Body of pancreas (tissue), 4 donors: ENCODE measurements around the gene PRAMEF1.

Experiments
- POLR2A ChIP-seq, 3 donors: fragments of 450-650 bp; IDR thresholded peaks; one replicate each; pipeline ENCODE4 v1.6.1; 2016; ENCODE audit warnings: antibody characterized with exemption in 3 of 3, mild to moderate bottlenecking in 2 of 3
- TF ChIP-seq, protein P1 (sequence below), 7 experiments: fragments of 450-650 bp in 4 of 7; fragments of 200-600 bp in 3 of 7; sonication (generic) in 3 of 7; IDR thresholded peaks; one replicate each; pipeline ENCODE4 v1.5.1; 2016 to 2019; ENCODE audit warnings: antibody characterized with exemption in 7 of 7

DNA sequence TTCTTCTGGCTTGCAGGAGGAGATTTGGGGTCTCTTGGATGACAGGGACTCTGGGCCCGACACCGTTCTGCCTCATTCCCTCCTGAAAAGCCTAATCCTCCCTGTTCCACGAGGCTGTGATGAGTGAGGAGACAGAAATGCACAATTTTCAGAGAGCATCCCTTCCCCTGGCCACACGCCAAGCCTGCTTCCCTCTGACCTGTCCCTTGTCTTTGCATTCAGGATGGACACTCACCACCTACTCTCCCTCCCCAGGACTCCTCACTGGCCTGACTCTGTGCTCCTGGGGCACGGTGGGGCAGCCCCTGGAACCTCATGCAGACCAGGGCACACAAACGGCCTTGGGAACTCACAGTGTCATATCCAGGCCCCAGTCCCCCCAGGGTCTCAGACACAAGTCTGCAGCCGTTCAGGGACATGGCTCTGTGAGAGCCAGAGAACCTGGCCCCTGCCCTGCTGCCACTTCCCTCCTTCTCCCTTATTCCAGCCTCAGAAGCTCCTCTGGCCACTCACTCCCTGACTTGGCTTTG is 21.2 kb upstream of the PRAMEF1 start:
- TF ChIP-seq, protein P1, sequence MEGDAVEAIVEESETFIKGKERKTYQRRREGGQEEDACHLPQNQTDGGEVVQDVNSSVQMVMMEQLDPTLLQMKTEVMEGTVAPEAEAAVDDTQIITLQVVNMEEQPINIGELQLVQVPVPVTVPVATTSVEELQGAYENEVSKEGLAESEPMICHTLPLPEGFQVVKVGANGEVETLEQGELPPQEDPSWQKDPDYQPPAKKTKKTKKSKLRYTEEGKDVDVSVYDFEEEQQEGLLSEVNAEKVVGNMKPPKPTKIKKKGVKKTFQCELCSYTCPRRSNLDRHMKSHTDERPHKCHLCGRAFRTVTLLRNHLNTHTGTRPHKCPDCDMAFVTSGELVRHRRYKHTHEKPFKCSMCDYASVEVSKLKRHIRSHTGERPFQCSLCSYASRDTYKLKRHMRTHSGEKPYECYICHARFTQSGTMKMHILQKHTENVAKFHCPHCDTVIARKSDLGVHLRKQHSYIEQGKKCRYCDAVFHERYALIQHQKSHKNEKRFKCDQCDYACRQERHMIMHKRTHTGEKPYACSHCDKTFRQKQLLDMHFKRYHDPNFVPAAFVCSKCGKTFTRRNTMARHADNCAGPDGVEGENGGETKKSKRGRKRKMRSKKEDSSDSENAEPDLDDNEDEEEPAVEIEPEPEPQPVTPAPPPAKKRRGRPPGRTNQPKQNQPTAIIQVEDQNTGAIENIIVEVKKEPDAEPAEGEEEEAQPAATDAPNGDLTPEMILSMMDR (IDR thresholded peaks at IDR 0.05) = no peak
- no peak for TF ChIP-seq POLR2A (IDR thresholded peaks at IDR 0.05)
